CD4-positive, alpha-beta T cell (primary cell): Measurements from ENCODE around the gene GPR153. TPM values are rescaled to one million over a fixed set of nuclear protein-coding genes. Genes with fewer than 3 reads are reported as not detected.

Source experiments
- ATAC-seq: fragments of 200-7000 bp; cut with Tn5 transposase; one replicate; pipeline ENCODE4 v1.10.0; 2022; ENCODE audit warnings: mild to moderate bottlenecking; ENCODE audit not compliant: poor library complexity
- CTCF ChIA-PET: fragments of 350-600 bp; sonication (Branson Sonifier 250); formaldehyde crosslinking; loops from one replicate; lab custom pipeline; 2021; ENCODE audit warnings: antibody characterized with exemption, inconsistent platforms; lab: Charles Lee
- POLR2A ChIA-PET: fragments of 350-600 bp; sonication (Branson Sonifier 250); formaldehyde crosslinking; loops from one replicate; lab custom pipeline; 2021; ENCODE audit warnings: antibody characterized with exemption, inconsistent platforms; lab: Charles Lee
- DNase-seq, 14 experiments: peaks; one replicate each; pipeline ENCODE4 v3.0.0-alpha.2; 2013 to 2020; ENCODE audit warnings: mixed read lengths in 2 of 14
- H3K27ac ChIP-seq, 2 donors: one replicate each; pipeline versions ENCODE4 v1.5.1 to v1.7.0; 2013; ENCODE audit warnings: low read length in 2 of 2, low read depth in 1 of 2, mild to moderate bottlenecking in 1 of 2
- H3K27me3 ChIP-seq, 2 experiments: 1 replicate in 1 of 2; 2 replicates in 1 of 2; pipeline versions ENCODE4 v1.6.1 to v1.7.0; 2013; ENCODE audit warnings: low read length in 2 of 2, control low read depth in 1 of 2, mild to moderate bottlenecking in 1 of 2, moderate library complexity in 1 of 2; ENCODE audit not compliant: insufficient read depth in 2 of 2, control insufficient read depth in 1 of 2
- H3K36me3 ChIP-seq: one replicate; pipeline ENCODE4 v1.6.1; 2013; ENCODE audit warnings: low read length, control low read depth; ENCODE audit not compliant: insufficient read depth
- H3K4me1 ChIP-seq: one replicate; pipeline ENCODE4 v1.6.1; 2013; ENCODE audit warnings: low read length, control low read depth; ENCODE audit not compliant: insufficient read depth
- H3K4me3 ChIP-seq: one replicate; pipeline ENCODE4 v1.5.1; 2013; ENCODE audit warnings: mild to moderate bottlenecking, low read length, moderate library complexity
- H3K9me3 ChIP-seq, 2 experiments: 1 replicate in 1 of 2; 2 replicates in 1 of 2; pipeline versions ENCODE4 v1.6.1 to v1.7.0; 2013; ENCODE audit warnings: low read length in 2 of 2, mild to moderate bottlenecking in 2 of 2, control low read depth in 1 of 2, moderate library complexity in 1 of 2; ENCODE audit not compliant: control insufficient read depth in 1 of 2, insufficient read depth in 1 of 2
- H3K27ac Mint-ChIP-seq: one replicate; pipeline ENCODE4 v1.8.0; 2020; ENCODE audit warnings: mixed read lengths
- H3K27me3 Mint-ChIP-seq: one replicate; pipeline ENCODE4 v1.8.0; 2021; ENCODE audit warnings: mixed read lengths
- H3K36me3 Mint-ChIP-seq: one replicate; pipeline ENCODE4 v1.8.0; 2021; ENCODE audit warnings: low read depth, mixed read lengths
- H3K4me1 Mint-ChIP-seq: one replicate; pipeline ENCODE4 v1.8.0; 2021; ENCODE audit warnings: low read depth, mixed read lengths
- H3K4me3 Mint-ChIP-seq: one replicate; pipeline ENCODE4 v1.8.0; 2020; ENCODE audit warnings: mild to moderate bottlenecking, mixed read lengths
- H3K9me3 Mint-ChIP-seq: one replicate; pipeline ENCODE4 v1.8.0; 2020; ENCODE audit warnings: mixed read lengths
- intact Hi-C, 2 experiments: fragments of 100-400 bp; cut with DNase I in 1 of 2; cut with micrococcal nuclease in 1 of 2; formaldehyde crosslinking; loops; one replicate each; pipeline versions ENCODE4 v1.15.1 to v1.9.0; 2023 to 2025; cut with DNase I, micrococcal nuclease
- total RNA-seq, 174 experiments: library from RNA in 2 of 174; stranded (reverse) in 2 of 174; gene quantifications; one replicate each; pipeline ENCODE4 v1.2.3 and lab custom pipeline; 2021 to 2026
- TF ChIP-seq, protein P1 (sequence below): fragments of 200-600 bp; IDR thresholded peaks from one replicate; pipeline ENCODE4 v1.8.0; 2022; ENCODE audit warnings: antibody characterized with exemption, mild to moderate bottlenecking

Gene GPR153
- total RNA-seq, 2 experiments from 2014 or later: 0.14 to 0.19 TPM

DNA sequence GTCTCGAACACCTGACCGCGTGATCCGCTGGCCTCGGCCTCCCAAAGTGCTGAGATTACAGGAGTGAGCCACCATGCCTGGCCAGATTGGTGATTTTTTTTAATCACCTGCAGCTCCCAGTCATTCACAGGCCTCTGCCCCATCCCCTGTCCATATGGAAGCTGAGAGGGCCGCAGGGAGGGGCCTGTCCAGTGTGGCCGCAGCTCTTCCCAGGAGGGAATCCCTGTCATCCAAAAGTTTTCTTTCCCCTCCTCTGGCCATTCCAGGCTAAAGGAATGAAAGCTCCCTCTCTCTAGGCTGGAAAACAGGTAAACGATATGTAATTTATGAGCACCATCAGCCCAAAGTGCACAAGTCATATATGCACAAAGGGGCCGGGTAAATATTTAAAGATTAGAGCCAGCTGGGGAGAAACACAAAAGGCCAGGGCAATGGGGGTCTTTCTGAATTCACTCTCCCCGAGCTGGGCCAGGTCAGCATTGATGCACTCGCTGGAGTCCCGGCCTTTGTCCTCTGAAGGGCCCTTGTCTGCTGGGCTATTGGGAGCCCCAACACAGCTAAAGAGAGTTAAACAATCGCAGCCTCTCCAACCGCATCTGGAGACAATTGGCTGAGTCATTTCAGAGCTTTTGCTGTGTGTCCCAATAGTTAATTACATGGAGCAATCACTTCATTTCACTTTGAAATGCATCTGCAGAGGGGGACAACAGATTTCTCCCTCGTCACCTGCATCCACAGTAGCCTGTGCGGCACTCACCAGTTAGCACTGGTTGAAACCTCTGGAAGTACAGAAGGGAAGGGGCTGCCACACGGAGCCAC lies 20.7 kb downstream of the GPR153 start:
- Mint-ChIP-seq H3K9me3 (no peaks in the 10 kb centered on the region), H3K4me1 (peaks cover 9% of the 10 kb centered on the region), H3K4me3 (no peak overlapping the region), H3K36me3 (no peaks in the 10 kb centered on the region), H3K27me3 (peaks cover 49% of the 10 kb centered on the region), H3K27ac (no peak overlapping the region)
- CTCF ChIA-PET: no interaction called here
- Histone ChIP-seq H3K4me1 (peaks cover 21% of the 10 kb centered on the region), H3K9me3 (peaks cover 0 to 31% of the 10 kb centered on the region in 2 experiments), H3K4me3 (no peak overlapping the region), H3K36me3 (no peaks in the 10 kb centered on the region), H3K27me3 (peaks cover 41 to 48% of the 10 kb centered on the region in 2 experiments), H3K27ac (no peak overlapping the region)
- POLR2A ChIA-PET: interaction anchor here (0.6 kb wide), 1 partner anchor 154 kb away, joined by 3 read pairs; no protein-coding TSS in a partner anchor
- TF ChIP-seq, protein P1, sequence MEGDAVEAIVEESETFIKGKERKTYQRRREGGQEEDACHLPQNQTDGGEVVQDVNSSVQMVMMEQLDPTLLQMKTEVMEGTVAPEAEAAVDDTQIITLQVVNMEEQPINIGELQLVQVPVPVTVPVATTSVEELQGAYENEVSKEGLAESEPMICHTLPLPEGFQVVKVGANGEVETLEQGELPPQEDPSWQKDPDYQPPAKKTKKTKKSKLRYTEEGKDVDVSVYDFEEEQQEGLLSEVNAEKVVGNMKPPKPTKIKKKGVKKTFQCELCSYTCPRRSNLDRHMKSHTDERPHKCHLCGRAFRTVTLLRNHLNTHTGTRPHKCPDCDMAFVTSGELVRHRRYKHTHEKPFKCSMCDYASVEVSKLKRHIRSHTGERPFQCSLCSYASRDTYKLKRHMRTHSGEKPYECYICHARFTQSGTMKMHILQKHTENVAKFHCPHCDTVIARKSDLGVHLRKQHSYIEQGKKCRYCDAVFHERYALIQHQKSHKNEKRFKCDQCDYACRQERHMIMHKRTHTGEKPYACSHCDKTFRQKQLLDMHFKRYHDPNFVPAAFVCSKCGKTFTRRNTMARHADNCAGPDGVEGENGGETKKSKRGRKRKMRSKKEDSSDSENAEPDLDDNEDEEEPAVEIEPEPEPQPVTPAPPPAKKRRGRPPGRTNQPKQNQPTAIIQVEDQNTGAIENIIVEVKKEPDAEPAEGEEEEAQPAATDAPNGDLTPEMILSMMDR: no peak
- no peak for DNase-seq
- ATAC-seq: no peak
- intact Hi-C loops: loop anchor here in 1 of 2 experiments (10.0 kb wide), 2 partner anchors 215 to 465 kb away; partner anchors contain the start of gene DNAJC11

DNA sequence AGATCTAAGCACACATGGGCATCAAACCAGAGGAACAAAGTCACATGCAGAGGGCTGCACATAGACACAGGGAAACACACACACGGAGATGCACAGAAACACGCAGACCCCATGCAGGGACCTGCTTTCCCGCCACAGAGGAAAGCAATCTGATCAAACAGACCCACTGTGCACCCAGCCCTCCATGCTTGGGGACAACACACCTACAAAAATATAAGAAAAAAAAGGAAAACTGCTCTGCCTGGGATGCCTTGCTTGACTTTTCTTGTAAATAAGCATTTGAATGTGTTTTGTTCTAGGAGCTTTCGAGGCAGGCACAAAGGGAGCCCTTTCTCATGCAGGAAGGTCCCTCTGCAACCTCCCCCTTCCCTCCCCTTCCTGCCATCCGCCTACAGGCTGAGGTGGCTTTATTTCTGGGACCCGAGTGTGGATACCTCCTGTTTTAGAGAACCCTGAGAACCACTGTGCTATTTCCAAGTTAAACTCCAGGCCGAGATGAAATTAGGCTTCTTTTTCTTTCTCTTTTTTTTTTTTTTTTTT lies 21.6 kb downstream of the GPR153 start:
- POLR2A ChIA-PET: interaction anchor here (0.6 kb wide), 1 partner anchor 155 kb away, joined by 3 read pairs; no protein-coding TSS in a partner anchor
- peaks cover 18% of the 10 kb centered on the region for H3K4me1 Mint-ChIP-seq
- H3K27ac Mint-ChIP-seq: no peak overlapping the region
- no peak overlapping the region for H3K27ac ChIP-seq
- peak overlapping the region; percentile 38 for H3K4me3 Mint-ChIP-seq
- peaks cover 24% of the 10 kb centered on the region for H3K4me1 ChIP-seq
- DNase-seq (no peak), ATAC-seq (no peak)
- peaks cover 36 to 42% of the 10 kb centered on the region in 2 experiments for H3K27me3 ChIP-seq
- peaks cover 41% of the 10 kb centered on the region for H3K27me3 Mint-ChIP-seq
- peaks cover 0 to 31% of the 10 kb centered on the region in 2 experiments for H3K9me3 ChIP-seq
- intact Hi-C loops: loop anchor here in 1 of 2 experiments (10.0 kb wide), 2 partner anchors 214 to 466 kb away; partner anchors contain the start of gene DNAJC11
- CTCF ChIA-PET: interaction anchor here (0.5 kb wide), 1 partner anchor 164 kb away, joined by 4 read pairs; no protein-coding TSS in a partner anchor
- no peaks in the 10 kb centered on the region for H3K9me3 Mint-ChIP-seq
- no peak overlapping the region for H3K4me3 ChIP-seq
- TF ChIP-seq, protein P1: no peak
- H3K36me3 Mint-ChIP-seq: no peaks in the 10 kb centered on the region
- H3K36me3 ChIP-seq: no peaks in the 10 kb centered on the region

DNA sequence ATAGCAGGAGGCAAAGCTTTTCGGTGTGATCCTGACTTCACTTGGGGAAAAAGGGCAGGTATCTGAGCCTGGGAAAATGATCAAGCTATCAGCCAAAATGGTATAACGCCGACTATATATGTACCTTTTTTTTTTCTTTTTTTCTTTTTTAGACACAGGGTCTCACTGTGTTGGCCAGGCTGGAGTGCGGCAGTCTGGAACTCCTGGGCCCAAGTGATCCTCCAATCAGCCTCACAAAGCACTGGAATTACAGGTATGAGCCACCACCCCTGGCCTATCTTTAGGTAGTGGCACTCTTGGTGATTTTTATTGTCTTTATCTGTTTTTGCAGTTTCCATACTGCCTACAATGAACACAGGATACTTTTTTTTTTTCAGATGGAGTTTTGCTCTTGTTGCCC lies 23.8 kb downstream of the GPR153 start:
- H3K27me3 ChIP-seq: peaks cover 21 to 24% of the 10 kb centered on the region in 2 experiments
- no peaks in the 10 kb centered on the region for H3K9me3 Mint-ChIP-seq
- H3K4me1 ChIP-seq: peaks cover 24% of the 10 kb centered on the region
- TF ChIP-seq, protein P1: no peak
- ATAC-seq (no peak), DNase-seq (no peak)
- intact Hi-C loops: loop anchor here in 1 of 2 experiments (10.0 kb wide), 2 partner anchors 212 to 468 kb away; partner anchors contain the start of gene DNAJC11
- H3K4me1 Mint-ChIP-seq: peaks cover 22% of the 10 kb centered on the region
- H3K27ac Mint-ChIP-seq: no peak overlapping the region
- H3K27me3 Mint-ChIP-seq: peaks cover 27% of the 10 kb centered on the region
- H3K4me3 Mint-ChIP-seq: peak overlapping the region; percentile 66
- peaks cover 16% of the 10 kb centered on the region for H3K36me3 ChIP-seq
- CTCF ChIA-PET: no interaction called here
- POLR2A ChIA-PET: no interaction called here
- no peak overlapping the region for H3K4me3 ChIP-seq
- H3K36me3 Mint-ChIP-seq: peaks cover 13% of the 10 kb centered on the region
- no peak overlapping the region for H3K27ac ChIP-seq
- H3K9me3 ChIP-seq: peaks cover 0 to 16% of the 10 kb centered on the region in 2 experiments
